AG04450 (cell line): ENCODE measurements around the gene MSI2. TPM values are rescaled to one million over a fixed set of nuclear protein-coding genes. Genes with fewer than 3 reads are reported as not detected.

Experiments
- CTCF ChIA-PET: fragments of 300-600, 350-600 bp; formaldehyde crosslinking; extraction: SDS; loops from one replicate; lab custom pipeline; 2022; ENCODE audit warnings: antibody characterized with exemption, inconsistent platforms; lab: Charles Lee
- POLR2A ChIA-PET: fragments of 350-600 bp; formaldehyde crosslinking; extraction: SDS; loops from one replicate; lab custom pipeline; 2021; ENCODE audit warnings: antibody characterized with exemption, inconsistent platforms; lab: Yijun Ruan, JAX
- DNase-seq: peaks from one replicate; pipeline ENCODE4 v3.0.0-alpha.2; 2011; ENCODE audit warnings: low read depth, low spot score
- H3K27ac ChIP-seq: one replicate; pipeline ENCODE4 v1.5.1; 2012; ENCODE audit warnings: low read depth, low read length, control low read depth
- H3K27me3 ChIP-seq: one replicate; pipeline ENCODE4 v1.6.0; 2012; ENCODE audit warnings: low read length; ENCODE audit not compliant: control insufficient read depth, insufficient read depth
- H3K4me3 ChIP-seq: 2 replicates; pipeline ENCODE4 v1.5.1; 2011; ENCODE audit warnings: mild to moderate bottlenecking, low read depth, low read length, control low read depth
- H3K9me3 ChIP-seq: 2 replicates; pipeline ENCODE4 v1.5.1; 2012; ENCODE audit warnings: low read length; ENCODE audit not compliant: control insufficient read depth, insufficient read depth
- polyA plus RNA-seq: library from polyadenylated mRNA; depleted of rRNA; stranded (reverse); fragments of >200 nt; gene quantifications from 2 replicates; pipeline ENCODE4 v1.2.3, GENCODE V29; 2011
- TF ChIP-seq, protein P1 (sequence below): IDR thresholded peaks from 2 replicates; pipeline ENCODE4 v1.5.1; 2011; ENCODE audit warnings: low read depth, low read length, control low read depth, inconsistent platforms

Gene MSI2
- polyA plus RNA-seq, 1 experiment, result 26.2 TPM

DNA sequence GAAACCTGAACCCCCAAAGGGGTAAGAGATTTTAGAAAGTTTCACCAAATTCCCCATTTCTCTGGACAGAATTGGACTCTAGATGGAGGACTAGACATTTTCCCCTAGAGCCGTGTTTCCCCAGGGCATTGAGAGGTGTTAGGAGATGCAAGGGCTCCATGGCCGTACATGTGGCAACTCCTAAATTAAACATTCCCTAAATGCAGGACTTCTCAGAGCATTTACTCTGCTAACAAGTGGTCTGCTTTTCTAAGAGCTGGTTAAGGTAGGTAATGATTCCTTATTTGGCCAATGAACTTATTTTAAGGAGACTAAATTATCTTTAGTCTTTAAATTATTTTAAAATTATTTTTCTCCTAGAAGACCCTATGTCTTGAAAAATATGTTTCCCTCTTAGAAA, 200.9 kb downstream of the MSI2 start:
- no peak for DNase-seq
- H3K27ac ChIP-seq, result no peak overlapping the region
- H3K4me3 ChIP-seq, result no peak overlapping the region
- no peaks in the 10 kb centered on the region for H3K9me3 ChIP-seq
- ChIA-PET POLR2A (no interaction called here), CTCF (no interaction called here)
- H3K27me3 ChIP-seq, result no peaks in the 10 kb centered on the region
- TF ChIP-seq, protein P1, sequence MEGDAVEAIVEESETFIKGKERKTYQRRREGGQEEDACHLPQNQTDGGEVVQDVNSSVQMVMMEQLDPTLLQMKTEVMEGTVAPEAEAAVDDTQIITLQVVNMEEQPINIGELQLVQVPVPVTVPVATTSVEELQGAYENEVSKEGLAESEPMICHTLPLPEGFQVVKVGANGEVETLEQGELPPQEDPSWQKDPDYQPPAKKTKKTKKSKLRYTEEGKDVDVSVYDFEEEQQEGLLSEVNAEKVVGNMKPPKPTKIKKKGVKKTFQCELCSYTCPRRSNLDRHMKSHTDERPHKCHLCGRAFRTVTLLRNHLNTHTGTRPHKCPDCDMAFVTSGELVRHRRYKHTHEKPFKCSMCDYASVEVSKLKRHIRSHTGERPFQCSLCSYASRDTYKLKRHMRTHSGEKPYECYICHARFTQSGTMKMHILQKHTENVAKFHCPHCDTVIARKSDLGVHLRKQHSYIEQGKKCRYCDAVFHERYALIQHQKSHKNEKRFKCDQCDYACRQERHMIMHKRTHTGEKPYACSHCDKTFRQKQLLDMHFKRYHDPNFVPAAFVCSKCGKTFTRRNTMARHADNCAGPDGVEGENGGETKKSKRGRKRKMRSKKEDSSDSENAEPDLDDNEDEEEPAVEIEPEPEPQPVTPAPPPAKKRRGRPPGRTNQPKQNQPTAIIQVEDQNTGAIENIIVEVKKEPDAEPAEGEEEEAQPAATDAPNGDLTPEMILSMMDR, result no peak

DNA sequence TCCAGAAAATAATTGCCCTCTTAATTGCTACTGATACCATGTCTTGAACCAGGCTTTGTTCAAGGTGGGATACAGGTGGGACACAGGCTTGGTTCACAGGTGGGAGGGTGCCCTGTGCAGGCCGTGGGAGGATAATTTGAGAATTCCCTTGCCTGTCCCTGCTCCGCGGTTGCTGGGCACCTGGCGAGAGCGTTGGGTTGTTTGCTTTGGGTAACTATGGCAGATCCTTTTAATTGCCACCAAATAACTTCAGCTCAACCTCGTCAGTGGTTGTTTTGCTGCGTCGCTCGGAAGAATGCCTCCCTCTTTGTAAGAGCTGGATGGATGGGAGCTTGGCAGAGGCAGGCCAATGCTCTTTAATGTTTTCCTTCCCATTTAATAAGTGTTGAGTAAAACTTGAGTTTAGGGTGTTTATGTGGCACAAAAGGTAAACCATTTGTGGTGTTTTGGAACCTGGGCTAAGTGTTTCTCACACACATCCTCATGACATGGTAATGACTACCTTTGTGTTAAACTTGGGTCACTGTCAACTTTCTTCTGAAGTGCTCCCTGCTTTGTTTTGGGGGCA, 202.5 kb downstream of the MSI2 start:
- Histone ChIP-seq H3K4me3 (no peak overlapping the region), H3K9me3 (no peaks in the 10 kb centered on the region), H3K27me3 (no peaks in the 10 kb centered on the region), H3K27ac (no peak overlapping the region)
- CTCF ChIA-PET, result no interaction called here
- POLR2A ChIA-PET, result no interaction called here
- TF ChIP-seq, protein P1, result no peak
- no peak for DNase-seq

DNA sequence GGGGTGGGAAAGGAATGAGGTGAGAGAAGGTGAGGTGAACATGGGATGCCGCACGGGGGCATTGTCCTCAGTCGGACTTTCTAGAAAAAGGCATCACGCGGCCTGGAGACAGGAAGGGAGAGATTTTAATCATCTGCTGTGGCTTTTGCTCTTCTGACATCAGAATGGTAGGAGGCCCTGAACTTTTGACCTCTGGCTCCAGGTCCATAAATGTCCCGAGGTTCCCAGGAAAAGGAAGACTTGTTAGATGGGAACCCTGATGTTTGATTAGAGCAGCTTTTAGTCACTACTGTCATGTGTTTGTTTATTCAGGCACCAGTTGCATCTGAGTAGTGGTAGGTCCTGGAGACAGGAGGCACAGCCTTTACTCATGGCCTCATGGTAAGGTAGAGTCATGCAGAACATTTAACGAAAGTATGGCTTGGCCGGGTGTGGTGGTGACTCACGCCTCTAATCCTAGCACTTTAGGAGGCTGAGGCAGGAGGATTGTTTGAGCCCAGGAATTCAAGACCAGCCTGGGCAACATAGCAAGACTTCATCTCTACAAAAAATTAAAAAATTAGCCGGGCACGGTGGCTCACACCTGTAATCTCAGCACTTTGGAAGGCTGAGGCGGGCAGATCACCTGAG, 203.1 kb downstream of the MSI2 start:
- no peaks in the 10 kb centered on the region for H3K27me3 ChIP-seq
- no peaks in the 10 kb centered on the region for H3K9me3 ChIP-seq
- no peak for DNase-seq
- POLR2A ChIA-PET, result no interaction called here
- TF ChIP-seq, protein P1, result no peak
- no peak overlapping the region for H3K27ac ChIP-seq
- no peak overlapping the region for H3K4me3 ChIP-seq
- CTCF ChIA-PET, result no interaction called here

DNA sequence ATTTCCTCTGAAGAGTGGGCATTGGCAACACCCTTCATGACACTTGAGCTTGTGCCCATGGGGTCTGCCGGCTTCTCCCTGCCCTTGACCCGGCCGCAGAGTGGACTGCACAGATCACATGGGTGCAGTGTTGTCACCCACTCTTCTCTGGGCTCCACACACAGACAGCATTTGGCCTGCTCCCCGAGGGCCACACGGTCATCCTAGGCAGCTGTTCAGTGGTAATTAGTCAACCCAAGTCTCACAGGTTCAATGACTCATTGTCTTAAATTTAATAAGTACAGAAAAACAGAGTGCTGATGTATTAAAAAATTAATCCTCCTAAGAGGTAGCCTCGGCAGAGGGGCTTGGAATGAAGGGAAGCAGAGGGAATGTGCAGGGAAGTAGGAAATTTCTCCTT, 204.8 kb downstream of the MSI2 start:
- ChIA-PET POLR2A (no interaction called here), CTCF (no interaction called here)
- H3K27ac ChIP-seq, result no peak overlapping the region

DNA sequence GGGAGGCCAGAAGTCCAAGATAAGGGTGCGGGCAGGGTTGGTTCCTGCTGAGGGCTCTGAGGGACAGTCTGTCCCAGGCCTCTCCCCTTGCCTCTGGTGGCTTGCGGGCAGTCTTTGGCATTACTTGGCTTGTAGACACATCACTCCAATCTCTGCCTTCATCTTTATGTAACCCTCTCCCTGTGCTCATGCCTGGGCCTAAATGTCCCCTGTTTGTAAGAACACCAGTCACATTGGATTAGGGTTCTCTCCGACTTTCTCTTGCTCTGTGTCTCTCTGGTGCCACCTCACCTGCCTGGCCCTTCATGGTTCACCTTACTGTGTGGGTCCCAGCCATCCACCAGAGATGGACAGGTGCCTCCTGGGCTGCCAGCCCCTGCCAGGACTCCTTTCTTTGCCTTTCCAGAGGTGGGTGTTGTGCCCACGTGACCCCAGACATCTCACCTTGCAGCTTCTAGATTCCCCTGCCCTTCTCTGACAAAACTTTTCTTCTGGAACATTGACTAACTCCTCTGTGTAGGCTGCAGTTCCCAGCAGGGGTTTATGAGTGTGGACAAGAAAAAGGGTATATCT, 205.8 kb downstream of the MSI2 start:
- Histone ChIP-seq H3K9me3 (no peaks in the 10 kb centered on the region), H3K27me3 (no peaks in the 10 kb centered on the region), H3K27ac (no peak overlapping the region), H3K4me3 (no peak overlapping the region)
- DNase-seq, result no peak
- ChIA-PET CTCF (interaction anchor here (1.4 to 1.7 kb wide), 2 partner anchors 11 to 219 kb away, joined by 3 to 4 read pairs; no protein-coding TSS in a partner anchor), POLR2A (no interaction called here)
- TF ChIP-seq, protein P1, result no peak

More for the DNA sequence above, 204.8 kb downstream of the MSI2 start:
- Histone ChIP-seq H3K4me3 (no peak overlapping the region), H3K27me3 (no peaks in the 10 kb centered on the region), H3K9me3 (no peaks in the 10 kb centered on the region)
- no peak for DNase-seq
- TF ChIP-seq, protein P1, result no peak
